Measurements from ENCODE around the gene TCF7L2.

Gene TCF7L2

DNA sequence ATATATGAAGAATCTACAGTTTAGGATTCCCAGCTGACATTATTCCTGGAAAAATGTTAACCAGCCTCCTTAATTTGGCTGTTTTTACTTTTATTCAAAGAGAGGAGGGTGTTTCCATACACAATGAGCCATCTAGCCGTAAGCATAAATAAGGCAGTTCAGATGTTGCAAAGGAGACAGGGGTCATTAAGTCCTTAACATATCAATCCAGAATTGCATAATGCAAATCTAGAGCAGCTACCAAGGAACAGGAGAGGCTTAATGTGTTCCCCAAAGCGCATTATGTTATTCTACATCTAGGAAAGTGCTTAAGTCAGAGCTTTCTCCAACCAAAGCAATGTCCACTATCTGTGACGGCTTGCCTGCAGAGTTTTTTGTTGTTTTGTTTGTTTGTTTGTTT, 32.4 kb upstream of the TCF7L2 start:
- no peak for TF ChIP-seq POLR2AphosphoS5 (IDR thresholded peaks at IDR 0.05; ENCODE audit: low read depth, low read length)
- TF ChIP-seq SIN3A (IDR thresholded peaks at IDR 0.05; ENCODE audit: borderline replicate concordance, insufficient read depth, low read length) = no peak
- TF ChIP-seq, protein P1, sequence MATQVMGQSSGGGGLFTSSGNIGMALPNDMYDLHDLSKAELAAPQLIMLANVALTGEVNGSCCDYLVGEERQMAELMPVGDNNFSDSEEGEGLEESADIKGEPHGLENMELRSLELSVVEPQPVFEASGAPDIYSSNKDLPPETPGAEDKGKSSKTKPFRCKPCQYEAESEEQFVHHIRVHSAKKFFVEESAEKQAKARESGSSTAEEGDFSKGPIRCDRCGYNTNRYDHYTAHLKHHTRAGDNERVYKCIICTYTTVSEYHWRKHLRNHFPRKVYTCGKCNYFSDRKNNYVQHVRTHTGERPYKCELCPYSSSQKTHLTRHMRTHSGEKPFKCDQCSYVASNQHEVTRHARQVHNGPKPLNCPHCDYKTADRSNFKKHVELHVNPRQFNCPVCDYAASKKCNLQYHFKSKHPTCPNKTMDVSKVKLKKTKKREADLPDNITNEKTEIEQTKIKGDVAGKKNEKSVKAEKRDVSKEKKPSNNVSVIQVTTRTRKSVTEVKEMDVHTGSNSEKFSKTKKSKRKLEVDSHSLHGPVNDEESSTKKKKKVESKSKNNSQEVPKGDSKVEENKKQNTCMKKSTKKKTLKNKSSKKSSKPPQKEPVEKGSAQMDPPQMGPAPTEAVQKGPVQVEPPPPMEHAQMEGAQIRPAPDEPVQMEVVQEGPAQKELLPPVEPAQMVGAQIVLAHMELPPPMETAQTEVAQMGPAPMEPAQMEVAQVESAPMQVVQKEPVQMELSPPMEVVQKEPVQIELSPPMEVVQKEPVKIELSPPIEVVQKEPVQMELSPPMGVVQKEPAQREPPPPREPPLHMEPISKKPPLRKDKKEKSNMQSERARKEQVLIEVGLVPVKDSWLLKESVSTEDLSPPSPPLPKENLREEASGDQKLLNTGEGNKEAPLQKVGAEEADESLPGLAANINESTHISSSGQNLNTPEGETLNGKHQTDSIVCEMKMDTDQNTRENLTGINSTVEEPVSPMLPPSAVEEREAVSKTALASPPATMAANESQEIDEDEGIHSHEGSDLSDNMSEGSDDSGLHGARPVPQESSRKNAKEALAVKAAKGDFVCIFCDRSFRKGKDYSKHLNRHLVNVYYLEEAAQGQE (IDR thresholded peaks at IDR 0.05; ENCODE audit: insufficient read depth in 1 of 2, low read depth in 2 of 2, low read length in 2 of 2) = no peak
- TF ChIP-seq FOXP2 (optimal IDR thresholded peaks at IDR 0.05; ENCODE audit: borderline replicate concordance, extremely low read depth, extremely low read length, insufficient read depth) = no peak
- no peak for TF ChIP-seq TAF1 (IDR thresholded peaks at IDR 0.05; ENCODE audit: borderline replicate concordance, insufficient read depth, low read length)

GRCh38 chr10:112918771-112919170, 31.3 kb upstream of the TCF7L2 start:
- TF ChIP-seq, protein P1 (IDR thresholded peaks at IDR 0.05; ENCODE audit: insufficient read depth in 1 of 2, low read depth in 2 of 2, low read length in 2 of 2) = no peak
- TF ChIP-seq FOXP2 (optimal IDR thresholded peaks at IDR 0.05; ENCODE audit: borderline replicate concordance, extremely low read depth, extremely low read length, insufficient read depth) = no peak
- TF ChIP-seq TAF1 (IDR thresholded peaks at IDR 0.05; ENCODE audit: borderline replicate concordance, insufficient read depth, low read length) = no peak
- TF ChIP-seq SIN3A (IDR thresholded peaks at IDR 0.05; ENCODE audit: borderline replicate concordance, insufficient read depth, low read length) = no peak
- no peak for TF ChIP-seq POLR2AphosphoS5 (IDR thresholded peaks at IDR 0.05; ENCODE audit: low read depth, low read length)

- TF ChIP-seq FOXP2 (optimal IDR thresholded peaks at IDR 0.05; ENCODE audit: borderline replicate concordance, extremely low read depth, extremely low read length, insufficient read depth) (no peak), POLR2AphosphoS5 (IDR thresholded peaks at IDR 0.05; ENCODE audit: low read depth, low read length) (no peak), SIN3A (IDR thresholded peaks at IDR 0.05; ENCODE audit: borderline replicate concordance, insufficient read depth, low read length) (no peak), TAF1 (IDR thresholded peaks at IDR 0.05; ENCODE audit: borderline replicate concordance, insufficient read depth, low read length) (no peak)
- TF ChIP-seq, protein P1 (IDR thresholded peaks at IDR 0.05; ENCODE audit: insufficient read depth in 1 of 2, low read depth in 2 of 2, low read length in 2 of 2) = no peak
Observed at GRCh38 chr10:112919721-112920120, 30.3 kb upstream of the TCF7L2 start.

GRCh38 chr10:112926906-112927688, 22.9 kb upstream of the TCF7L2 start:
- no peak for TF ChIP-seq FOXP2 (optimal IDR thresholded peaks at IDR 0.05; ENCODE audit: borderline replicate concordance, extremely low read depth, extremely low read length, insufficient read depth)
- TF ChIP-seq SIN3A (IDR thresholded peaks at IDR 0.05; ENCODE audit: borderline replicate concordance, insufficient read depth, low read length) = no peak
- no peak for TF ChIP-seq POLR2AphosphoS5 (IDR thresholded peaks at IDR 0.05; ENCODE audit: low read depth, low read length)
- TF ChIP-seq, protein P1 (IDR thresholded peaks at IDR 0.05; ENCODE audit: insufficient read depth in 1 of 2, low read depth in 2 of 2, low read length in 2 of 2) = no peak
- TF ChIP-seq TAF1 (IDR thresholded peaks at IDR 0.05; ENCODE audit: borderline replicate concordance, insufficient read depth, low read length) = no peak

Data from PFSK-1 (cell line).